NCI-H2107 treated with DMSO at 0.1 percent for 48 hours (cell line): ENCODE data around the gene EDRF1.

Experiments
- DNase-seq: peaks from one replicate; lab custom pipeline; 2025; ENCODE audit not compliant: unreplicated experiment; lab: John Stamatoyannopoulos, UW

EDRF1 gene

DNA sequence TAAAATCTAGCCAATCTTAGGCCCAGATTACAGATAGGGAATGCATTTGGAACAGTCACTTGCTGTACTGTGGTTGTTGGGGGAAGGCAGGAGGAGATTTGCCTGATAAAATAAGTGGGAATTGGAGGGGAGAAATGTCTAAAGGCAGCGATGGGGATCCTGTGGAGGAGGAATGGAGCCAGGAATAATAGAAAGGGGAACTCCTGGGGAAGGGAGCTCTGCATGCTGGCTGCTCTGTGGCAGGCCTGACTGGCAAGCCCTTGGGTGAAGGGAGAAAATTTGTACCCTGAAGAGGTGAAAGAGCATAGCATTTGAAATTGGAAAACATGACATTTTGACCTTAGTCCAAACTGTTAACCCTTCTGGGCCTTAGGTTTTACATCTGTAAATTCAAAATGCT is 42.5 kb downstream of the EDRF1 start:
- no peak for DNase-seq

DNA sequence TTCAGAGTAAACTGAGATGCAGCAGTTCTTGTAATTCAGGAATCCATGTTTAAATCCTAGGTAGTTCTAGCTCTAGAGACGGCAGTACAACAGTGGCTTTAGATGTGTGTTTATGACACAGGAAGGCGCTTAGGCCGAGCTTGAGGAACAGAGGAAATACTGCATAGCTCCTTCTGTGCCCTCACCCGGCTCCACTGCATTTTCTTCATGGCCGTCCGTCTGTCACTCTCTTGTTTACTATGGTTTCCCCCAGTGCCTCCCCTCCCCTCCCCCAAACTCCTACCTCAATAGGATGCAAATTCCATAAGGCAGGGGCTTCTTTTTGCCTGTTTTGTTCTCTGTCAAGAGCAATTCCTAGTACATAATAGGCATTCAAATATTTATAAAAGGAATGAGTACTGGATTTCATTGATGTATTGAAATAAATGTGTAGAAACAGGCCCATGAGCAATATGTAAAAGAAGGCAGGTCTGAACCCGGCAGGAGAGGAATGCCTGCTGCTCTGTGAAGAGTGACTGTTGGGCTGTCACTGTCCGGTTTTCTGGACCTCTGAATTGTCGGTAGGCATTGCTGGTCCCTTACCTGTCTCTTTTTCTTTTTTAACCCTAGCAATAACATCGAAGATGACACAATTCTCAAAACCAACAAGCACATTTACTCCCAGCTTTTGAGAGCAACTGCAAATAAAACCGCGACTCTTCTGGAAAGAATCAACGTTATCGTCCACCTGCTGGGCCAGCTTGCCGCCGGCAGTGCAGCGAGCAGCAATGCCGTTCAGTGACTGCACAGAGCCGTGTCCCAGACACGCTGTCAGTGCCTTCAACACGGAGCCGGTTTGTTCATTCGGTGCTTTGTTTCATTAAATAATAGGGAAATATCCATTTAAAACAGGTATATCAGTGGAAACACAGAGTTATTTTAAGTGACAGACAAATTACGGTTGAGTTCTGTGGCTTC is 43.5 kb downstream of the EDRF1 start:
- no peak for DNase-seq

DNA sequence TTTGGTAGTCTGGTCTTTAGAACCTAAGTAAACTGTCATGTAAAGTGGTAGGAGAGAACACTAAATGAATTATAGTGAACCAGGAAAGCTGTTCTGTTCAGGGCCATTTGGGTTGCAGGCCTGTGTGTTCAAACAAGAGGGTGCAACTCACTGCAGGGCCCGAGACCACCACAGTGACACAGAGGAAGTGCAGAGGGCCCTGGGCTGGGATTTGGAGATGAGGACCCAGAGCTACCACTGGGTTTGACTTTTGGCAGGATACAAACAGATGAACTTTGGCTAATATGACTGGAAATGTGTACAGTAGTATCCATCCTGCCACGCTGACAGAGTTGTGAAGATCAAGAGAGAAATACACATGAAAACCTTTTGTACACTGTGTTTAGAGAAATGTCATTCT is 46.3 kb downstream of the EDRF1 start:
- no peak for DNase-seq

DNA sequence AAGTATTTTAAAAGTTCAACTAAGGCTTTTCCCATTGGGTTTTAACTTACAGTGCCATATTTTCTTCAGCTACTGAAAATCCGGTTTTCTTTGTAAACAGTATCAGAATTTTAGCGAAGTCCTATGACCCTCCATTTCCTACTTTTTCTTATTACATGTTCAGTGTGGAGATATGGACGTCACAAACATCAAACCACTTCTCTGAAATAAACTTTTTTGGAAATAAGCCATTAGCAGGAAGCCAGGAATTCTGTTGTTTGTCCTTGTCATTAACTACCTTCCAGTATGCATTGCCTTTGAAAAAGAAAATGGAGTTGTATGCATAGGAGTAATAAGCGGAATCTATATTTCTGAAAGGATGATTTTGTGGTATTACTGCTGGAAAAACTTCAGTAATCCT is 47.0 kb downstream of the EDRF1 start:
- DNase-seq = no peak

DNA sequence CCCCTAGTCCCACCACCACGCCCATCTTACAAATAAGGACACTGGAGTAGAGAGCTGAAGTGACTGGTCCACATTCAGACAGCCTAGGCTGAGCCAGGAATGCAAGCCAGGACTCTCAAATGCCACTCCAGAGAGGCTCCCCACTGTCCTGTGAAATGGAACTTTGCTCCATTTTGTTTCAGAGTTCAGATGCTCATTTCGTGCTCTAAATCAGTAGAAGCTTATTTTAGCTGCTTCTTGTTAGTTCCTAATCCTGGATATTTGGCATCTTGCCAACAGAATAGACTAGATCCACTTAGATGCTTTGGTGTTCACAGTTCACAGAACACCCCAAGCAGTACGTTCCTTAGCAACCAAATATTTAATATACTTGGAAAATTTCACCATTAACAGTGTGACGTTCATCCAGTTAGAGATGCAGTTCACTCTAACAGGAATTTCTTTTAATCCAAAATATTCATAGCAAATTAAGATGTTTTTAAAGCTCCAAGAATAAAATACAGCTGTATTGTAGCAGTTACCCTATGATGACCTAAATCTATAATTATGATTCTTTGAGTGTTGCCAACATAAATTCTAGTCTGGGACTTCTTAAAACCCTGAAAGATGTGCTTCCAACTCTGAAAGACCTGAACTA is 48.8 kb downstream of the EDRF1 start:
- no peak for DNase-seq

DNA sequence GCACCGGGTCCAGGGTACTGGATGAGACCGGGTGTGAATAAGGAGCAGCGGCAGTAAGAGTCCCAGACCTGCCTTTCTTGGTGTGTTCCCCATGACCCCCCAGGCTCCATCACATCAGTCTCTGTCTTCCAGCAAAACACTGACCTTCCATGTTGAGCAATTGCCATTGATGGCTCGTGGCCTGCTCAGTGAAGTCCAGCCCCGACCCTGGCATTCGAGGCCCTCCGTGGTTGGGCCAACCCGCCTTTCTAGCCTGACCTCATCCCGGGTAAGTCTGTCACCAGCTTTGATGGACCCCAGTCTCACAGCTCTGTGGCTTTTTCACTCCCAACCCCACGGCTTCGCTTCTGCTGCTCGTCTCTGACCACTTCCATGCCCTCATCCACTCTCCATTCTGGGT is 49.7 kb downstream of the EDRF1 start:
- DNase-seq = no peak

DNA sequence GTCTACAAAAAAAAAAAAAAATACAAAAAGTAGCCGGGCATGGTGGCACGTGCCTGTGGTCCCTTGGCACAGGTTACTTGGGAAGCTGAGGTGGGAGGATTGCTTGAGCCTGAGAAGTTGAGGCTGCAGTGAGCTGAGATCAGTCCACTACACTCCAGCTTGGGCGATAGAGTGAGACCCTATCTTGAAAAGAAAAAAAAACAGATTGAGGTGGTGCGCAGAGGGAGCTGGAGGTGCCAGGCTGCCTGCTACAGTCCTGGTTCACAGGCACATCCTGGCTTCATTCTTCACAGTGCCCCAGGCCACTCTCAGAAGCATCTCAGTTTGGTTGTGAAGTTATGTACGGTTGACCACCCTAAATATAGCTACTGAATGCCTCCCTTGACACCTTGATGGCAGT is 51.3 kb downstream of the EDRF1 start:
- no peak for DNase-seq

DNA sequence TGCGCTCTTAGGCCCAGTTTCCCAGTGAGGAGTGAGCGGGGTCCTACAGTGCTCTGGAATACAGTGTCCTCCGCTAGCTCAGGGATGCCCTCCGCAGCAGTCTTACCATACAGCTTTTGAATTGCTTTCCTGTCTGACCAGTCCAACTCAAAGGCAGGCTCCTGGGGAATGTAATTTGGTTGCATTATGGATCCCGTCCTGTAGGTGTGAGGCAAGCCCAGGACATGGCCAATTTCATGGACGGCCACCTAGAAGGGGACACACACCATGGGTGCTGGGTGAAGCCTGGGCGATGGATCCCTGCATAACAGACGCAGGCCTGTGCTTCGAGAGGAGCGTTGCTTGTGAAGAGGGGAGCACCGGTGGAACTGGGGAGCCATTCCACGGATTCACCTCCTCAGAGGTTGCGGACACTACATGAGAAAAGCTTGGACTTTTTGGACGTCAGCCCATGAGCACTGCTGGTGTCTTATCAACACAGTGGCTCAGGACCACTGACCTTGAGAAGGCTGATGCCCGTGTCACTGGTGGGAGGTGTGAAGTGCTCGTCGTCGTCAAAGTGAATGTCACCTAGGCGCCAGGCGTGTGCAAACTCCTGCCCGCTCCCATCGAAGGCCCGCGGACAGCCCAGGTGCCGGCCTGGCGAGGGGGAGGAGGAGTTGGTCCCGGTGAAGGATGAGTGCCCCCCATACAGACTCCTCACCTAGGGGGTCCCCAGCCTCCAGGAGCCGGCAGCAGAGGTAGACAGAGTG is 52.8 kb downstream of the EDRF1 start:
- DNase-seq = no peak

DNA sequence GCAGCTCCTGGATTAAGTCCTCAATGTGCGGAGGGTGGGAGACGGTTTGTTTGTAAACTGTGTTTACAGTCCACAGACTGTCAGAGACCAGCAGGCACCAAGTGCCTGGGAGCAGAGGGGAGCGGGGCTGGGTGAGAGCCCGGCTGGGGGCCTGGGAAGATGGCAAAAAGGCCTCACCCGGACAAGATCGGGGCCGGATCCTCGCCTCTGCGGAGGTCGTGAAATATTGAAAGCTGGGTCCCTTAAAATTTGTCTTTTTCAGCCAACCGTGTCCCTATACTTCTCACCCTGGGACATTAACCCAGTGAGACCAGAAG is 53.3 kb downstream of the EDRF1 start:
- no peak for DNase-seq

DNA sequence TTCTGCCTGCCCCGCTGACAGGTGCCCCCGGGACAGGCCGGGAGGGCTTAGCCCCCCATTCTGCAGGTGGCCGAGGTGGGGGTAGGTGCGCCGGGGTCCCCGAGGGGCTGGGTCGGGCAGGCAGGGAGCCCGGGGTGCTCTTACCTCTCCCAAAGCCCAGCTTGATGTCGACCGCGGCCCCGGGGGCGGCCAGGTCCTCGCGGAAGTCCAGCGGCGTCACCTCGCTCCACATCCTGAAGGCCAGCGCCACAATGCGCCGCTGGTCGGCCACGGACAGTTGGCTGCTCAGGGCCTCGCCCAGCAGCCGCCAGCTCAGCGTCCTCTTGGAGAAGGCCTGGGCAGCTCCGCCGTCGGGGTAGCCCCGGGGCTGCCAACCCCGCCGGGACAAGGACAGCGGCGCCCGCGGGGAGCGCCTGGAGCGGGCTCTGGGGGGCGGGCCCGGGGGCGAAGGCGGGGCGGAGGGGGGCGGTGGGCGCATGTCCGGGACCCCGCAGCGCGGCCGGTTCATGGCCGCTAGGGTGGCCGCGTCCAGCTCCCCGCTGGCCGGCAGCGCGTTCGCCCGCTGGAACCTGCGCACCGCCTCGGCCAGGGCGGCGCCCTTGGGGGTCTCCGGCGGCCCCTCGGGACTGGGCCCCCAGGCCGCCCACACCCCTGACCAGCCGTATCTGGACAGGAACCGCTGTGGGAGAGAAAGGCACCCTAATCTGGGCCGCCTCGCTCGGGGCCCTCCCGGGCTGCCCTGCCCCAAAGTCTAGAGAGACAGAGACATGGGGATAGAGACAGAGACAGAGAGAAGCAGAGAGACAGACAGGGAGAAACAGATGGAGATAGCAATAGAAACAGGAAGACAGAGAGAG is 54.4 kb downstream of the EDRF1 start:
- no peak for DNase-seq

DNA sequence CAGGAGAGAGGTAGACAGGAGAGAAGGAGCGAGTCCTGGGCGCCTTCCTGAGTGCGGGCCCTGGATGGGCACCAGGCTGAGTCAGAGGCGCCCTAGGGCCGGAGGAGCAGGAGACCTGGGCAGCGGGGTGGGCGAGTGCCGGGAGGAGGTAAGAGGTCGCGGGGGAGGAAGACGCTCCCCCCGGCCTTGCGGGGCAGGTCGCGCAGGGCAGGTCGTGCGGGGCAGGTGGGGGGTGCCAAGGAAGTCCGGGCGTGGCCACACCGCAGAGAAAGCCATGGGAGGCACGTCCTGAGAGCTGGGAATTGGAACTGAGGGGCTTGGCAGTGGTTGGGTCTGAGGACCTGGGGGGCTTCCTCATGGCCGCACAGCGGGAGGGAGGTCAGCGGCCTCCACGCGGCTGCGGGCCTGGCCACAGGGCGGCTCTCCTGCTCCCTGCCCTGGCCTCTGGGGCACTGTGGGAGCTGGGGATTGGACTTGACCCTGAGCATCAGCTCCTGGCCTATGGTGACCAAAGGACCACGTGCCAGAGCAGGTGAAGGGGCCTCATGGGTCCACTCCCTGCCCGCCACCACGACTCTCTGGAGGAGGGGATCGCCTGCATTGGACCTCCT is 55.2 kb downstream of the EDRF1 start:
- DNase-seq = no peak

DNA sequence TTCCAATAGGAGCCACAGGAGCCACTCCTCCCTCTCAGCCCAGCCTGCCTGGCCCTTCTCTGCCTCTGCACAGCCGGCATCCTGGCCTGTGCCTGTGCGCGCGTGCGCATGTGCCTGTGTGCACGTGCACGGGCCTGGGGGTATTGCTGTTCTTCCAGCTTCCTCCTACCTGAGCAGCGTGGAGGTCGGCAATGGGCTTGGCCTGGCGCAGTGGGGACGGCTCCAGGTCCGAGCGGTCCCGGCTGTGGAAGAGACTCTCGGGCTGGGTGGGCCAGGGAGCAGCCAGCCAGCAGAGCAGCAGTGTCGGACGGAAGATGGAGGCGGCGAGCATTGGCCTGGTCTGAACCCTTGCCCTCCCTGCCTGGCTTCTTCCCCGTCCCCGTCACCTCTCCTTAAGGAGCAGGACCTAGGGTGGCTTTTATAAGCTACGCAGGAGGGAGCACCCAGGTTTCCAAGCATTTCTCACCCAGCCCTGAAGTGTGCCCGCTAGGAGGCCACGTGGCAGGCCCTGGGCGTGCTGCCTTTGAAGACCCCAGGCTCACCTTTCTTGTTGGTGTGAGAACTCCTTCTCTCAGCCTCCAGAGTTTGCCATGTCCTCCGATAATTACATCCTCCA is 56.1 kb downstream of the EDRF1 start, which contains the start of gene MMP21:
Gene MMP21 (minus strand): TSS at position 331 of the 616 bp plus-strand sequence. CDS start 0 bp downstream, at position 331.
- DNase-seq = no peak

DNA sequence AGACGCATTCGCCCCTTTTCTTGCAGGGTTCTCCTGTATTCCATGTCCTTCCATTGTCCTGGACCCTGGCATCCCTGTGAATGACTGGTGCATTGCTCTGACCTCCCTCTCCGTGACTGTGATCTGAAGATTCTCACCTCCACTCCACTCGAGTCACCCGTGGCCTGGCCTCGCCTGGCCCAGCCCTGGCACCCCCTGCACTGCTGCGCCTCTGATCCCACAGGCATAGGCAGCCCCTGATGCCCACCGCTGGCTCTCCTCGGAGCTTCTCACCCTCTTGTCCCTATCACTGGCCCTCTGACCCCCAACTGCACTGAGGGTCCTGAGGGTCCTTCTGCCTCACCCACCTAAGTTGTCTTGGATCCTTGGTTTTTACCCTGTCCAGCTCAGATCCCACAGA is 58.3 kb downstream of the EDRF1 start:
- DNase-seq = no peak

DNA sequence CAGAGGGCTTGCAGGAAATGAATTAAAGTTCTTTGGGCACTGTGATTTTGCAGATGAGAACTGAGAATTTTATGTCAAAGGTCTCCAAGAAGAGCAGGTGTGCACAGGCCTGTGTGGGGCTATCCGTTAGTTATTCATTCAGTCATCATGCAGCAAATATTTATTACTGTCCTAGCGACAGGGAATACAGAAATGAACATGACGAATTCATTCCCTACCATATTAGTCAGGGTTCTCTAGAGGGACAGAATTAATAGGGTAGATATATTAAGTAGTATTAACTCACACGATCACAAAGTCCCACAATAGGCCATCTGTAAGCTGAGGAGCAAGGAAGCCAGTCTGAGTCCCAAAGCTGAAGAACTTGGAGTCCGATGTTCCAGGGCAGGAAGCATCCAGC is 59.0 kb downstream of the EDRF1 start:
- DNase-seq = no peak

DNA sequence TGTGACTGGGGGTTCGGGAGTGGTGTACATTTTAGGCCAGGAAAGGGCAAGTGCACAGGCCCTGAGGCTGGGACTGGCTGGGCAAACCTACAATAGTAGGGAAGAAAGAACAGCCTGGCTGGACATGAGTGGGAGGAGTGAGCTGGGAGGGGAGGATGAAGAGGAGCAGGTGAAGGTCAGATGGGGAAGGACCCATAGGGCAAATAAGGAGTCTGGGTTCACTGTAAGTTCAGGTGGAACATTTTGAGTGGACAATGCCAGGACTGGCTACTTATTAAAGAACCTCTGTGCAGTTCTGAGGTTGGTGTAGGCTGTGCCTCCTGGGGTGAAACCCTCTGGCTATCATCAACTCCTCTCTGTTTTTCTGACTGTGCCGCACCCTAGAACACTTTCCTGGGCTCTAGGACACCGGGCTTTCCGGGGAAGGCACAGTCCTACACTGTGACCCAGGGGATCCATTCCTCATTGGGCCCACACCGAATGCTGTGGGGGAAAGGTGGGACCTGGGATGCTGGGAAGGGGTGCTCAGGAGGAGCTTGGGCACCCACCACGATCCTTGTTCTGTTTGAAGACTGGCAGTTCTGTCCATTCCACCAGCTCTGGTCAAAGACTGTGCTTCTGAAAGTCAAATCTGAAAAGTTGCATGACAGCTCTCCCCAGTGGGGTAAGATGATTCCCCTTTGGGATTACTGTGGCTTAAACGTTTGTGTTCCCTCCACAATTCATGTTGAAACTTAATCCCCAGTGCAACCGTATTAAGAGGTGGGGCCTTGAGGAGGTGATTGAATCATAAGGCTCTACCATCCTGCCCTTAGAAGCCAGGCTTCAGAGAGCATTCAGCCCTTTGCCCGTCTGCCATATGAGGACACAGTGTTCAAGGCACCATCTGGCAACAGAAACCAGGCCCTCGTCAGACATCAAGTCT is 60.2 kb downstream of the EDRF1 start:
- DNase-seq = no peak

DNA sequence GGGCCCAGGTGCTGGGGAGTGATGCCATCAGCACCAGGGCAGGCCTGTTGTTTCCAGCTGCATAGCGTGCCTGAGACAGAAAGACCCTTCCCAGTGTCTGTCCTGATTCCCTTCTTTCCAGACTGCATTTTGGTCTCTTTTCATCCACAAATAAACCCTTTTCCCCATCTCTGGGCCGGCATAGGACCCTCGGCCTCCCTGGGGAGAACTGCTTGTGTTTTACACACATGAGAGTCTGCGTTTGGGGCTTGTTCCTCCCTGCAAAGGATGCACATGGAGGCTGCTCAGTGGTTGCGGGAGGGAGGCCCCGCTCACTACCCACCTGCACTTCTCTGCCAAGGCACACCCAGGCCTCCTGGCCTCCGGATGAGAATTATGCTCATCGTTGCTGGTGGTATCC is 61.9 kb downstream of the EDRF1 start:
- no peak for DNase-seq

DNA sequence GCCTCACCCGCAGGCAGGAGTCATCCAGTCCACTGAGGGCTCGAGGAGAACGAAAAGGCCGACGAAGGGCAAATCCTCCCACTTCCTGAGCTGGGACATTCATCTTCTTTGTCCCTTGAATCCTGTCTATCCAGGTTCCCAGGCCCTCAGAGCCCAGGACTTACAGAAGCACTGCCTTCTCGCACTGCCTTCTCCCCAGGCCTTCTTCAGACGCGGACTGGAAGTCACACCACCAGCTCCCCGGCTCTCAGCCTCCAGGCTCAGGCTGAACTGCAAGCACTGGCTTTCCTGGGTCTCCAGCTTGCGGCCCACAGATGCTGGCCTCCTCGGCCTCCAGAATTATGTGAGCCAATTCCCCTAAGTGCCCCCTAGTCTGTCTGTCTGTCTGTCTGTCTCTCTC is 62.5 kb downstream of the EDRF1 start:
- no peak for DNase-seq

DNA sequence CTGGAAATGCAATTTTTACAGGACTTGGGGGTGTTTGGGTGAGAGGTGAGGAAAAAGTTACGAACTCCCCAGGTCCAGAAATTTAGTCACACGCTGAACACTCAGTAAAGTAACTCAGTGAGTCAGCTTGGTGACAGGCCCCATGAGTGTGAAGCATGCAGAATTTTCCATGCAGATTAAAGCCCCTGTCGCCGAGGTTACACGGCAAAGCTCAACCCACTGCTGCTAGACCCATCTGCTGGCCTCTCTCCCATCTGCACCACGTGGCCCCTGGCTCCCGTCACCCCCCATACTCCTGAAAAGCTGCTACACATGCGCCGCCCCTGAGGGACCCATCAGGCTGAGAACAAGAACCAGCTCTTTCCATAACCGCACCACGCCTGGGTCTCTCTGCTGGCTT is 63.1 kb downstream of the EDRF1 start:
- no peak for DNase-seq

DNA sequence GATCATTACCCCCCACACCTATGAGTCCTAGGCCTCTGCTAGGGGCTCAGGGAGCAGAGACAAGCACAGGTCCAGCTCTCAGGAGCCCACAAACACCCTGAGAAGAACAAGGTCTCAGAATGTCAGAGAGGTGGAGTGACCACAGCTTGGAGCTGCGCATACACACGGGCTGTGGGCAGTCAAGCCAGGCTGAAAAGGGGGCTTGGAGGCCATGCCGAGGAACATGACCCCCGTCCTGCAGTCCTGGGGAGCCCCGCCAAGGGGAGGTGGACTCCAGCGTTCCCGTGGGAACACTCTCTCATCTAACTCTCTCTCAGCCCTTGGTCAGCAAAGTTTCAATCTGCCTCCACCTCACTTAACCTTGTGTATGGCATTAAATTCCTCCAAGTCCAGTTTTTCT is 63.9 kb downstream of the EDRF1 start:
- DNase-seq = no peak
